ENCODE data around the gene MSI1. TPM values are rescaled to one million over a fixed set of nuclear protein-coding genes. Genes with fewer than 3 reads are reported as not detected.

MSI1 gene
- total RNA-seq, 1 experiment from 2014 or later = 3.6 TPM

DNA sequence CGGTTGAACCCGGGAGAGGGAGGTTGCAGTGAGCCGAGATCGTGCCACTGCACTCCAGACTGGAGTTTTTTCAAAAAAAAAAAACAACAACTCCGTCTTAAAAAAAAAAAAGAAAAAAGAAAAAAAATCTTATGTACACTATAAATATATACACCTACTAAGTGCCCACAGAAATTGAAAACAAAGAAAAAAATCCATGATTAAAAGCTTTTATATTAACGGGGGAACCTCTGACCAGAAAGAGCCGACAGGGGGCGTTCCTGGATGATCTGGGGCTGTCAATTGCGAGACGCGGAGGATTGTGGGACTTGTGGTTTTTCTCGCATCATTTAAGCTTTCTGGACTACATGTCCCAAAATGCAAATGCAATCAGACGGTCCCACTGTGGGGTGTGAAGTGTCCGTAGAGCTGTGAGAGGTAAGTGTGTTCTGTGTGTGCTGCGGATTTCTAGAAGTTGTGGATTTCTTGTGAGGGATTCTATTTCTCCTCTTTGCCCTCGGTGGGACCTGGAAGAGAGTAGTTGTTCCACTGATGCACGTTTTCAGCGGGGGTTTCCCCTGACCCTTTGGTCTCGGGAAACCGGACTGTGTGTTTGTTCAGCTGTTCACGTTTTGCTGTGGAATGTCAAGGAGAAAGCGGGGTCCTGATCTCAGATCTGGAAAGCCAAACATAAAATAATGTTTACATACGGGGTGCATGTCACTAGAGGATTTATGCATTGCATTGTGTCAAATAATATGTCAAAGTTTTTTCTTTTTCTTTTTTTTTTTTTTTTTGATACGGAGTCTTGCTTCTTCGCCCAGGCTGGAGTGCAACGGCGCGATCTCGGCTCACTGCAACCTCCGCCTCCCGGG, 66.8 kb downstream of the MSI1 start, which contains the start of gene SIRT4:
TSS of gene SIRT4 (plus strand) at position 360 of the 854 bp plus-strand sequence. CDS start 1,241 bp downstream, outside the sequence.
- peak within 1 kb of the TSS; percentile 71 for H3K4me3 ChIP-seq (ENCODE audit: low read depth, low read length, poor library complexity, severe bottlenecking)

GRCh38 chr12:120292661-120293531, 76.1 kb downstream of the MSI1 start, which contains the start of gene RNU4-1:
Gene RNU4-1 (minus strand): TSS chr12:120293237.
- CTCF ChIA-PET = interaction anchor here (0.6 to 3.5 kb wide), 5 partner anchors 9 to 65 kb away, joined by 4 to 23 read pairs (median 7); partner anchors contain the start of gene SIRT4
- BruUV-seq (replicated peaks) = TSS peak; percentile 56
- intact Hi-C loops (cut with micrococcal nuclease; ENCODE audit: unreplicated experiment) = no loop called here

More for the DNA sequence above, 66.8 kb downstream of the MSI1 start, which contains the start of gene SIRT4:
- DNase-seq (ENCODE audit: low spot score) = peak; percentile 96
- ChIA-PET CTCF (interaction anchor here (0.5 to 1.6 kb wide), 16 partner anchors 9 to 1662 kb away, joined by 3 to 19 read pairs (median 7); partner anchors contain the start of genes RNU4-1 and RNU4-2), POLR2A (ENCODE audit: low non-redundant PET) (interaction anchor here (0.7 to 1.1 kb wide), 5 partner anchors 9 to 1927 kb away, joined by 4 to 10 read pairs (median 10); partner anchors contain the start of genes RNU4-1 and RPLP0)
- no peaks in the 10 kb centered on the region for H3K27me3 ChIP-seq (replicated peaks; ENCODE audit: insufficient read depth, low read depth, low read length, poor library complexity)
- no peaks in the 10 kb centered on the region for H3K9me3 ChIP-seq (ENCODE audit: low read depth, low read length, poor library complexity, severe bottlenecking)
- TF ChIP-seq, protein P1, sequence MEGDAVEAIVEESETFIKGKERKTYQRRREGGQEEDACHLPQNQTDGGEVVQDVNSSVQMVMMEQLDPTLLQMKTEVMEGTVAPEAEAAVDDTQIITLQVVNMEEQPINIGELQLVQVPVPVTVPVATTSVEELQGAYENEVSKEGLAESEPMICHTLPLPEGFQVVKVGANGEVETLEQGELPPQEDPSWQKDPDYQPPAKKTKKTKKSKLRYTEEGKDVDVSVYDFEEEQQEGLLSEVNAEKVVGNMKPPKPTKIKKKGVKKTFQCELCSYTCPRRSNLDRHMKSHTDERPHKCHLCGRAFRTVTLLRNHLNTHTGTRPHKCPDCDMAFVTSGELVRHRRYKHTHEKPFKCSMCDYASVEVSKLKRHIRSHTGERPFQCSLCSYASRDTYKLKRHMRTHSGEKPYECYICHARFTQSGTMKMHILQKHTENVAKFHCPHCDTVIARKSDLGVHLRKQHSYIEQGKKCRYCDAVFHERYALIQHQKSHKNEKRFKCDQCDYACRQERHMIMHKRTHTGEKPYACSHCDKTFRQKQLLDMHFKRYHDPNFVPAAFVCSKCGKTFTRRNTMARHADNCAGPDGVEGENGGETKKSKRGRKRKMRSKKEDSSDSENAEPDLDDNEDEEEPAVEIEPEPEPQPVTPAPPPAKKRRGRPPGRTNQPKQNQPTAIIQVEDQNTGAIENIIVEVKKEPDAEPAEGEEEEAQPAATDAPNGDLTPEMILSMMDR (conservative IDR thresholded peaks at IDR 0.05; ENCODE audit: low read depth, low read length) = peak; percentile 95
- TF ChIP-seq EZH2 (IDR thresholded peaks at IDR 0.05; ENCODE audit: borderline replicate concordance, low read depth, low read length, poor library complexity, severe bottlenecking) = no peak
- peak within 1 kb of the TSS; percentile 83 for H3K27ac ChIP-seq (ENCODE audit: low read depth, low read length, poor library complexity, severe bottlenecking)
- no peaks in the 10 kb centered on the region for H3K36me3 ChIP-seq (ENCODE audit: insufficient read depth, low read length, poor library complexity, severe bottlenecking)
- peaks cover 3% of the 10 kb centered on the region for H3K4me1 ChIP-seq (ENCODE audit: insufficient read depth, low read length, poor library complexity, severe bottlenecking)
- BruUV-seq (replicated peaks) = TSS peak; percentile 93
- intact Hi-C loops (cut with micrococcal nuclease; ENCODE audit: unreplicated experiment) = no loop called here

More at GRCh38 chr12:120292661-120293531, 76.1 kb downstream of the MSI1 start, which contains the start of gene RNU4-1:
- H3K4me3 ChIP-seq (ENCODE audit: low read depth, low read length, poor library complexity, severe bottlenecking) = peak within 1 kb of the TSS; percentile 54
- TF ChIP-seq, protein P1 (conservative IDR thresholded peaks at IDR 0.05; ENCODE audit: low read depth, low read length) = no peak
- TF ChIP-seq EZH2 (IDR thresholded peaks at IDR 0.05; ENCODE audit: borderline replicate concordance, low read depth, low read length, poor library complexity, severe bottlenecking) = no peak
- no peaks in the 10 kb centered on the region for H3K36me3 ChIP-seq (ENCODE audit: insufficient read depth, low read length, poor library complexity, severe bottlenecking)
- peak; percentile 98 for DNase-seq (ENCODE audit: low spot score)
- H3K27ac ChIP-seq (ENCODE audit: low read depth, low read length, poor library complexity, severe bottlenecking) = peak within 1 kb of the TSS; percentile 100
- POLR2A ChIA-PET (ENCODE audit: low non-redundant PET) = interaction anchor here (0.7 to 2.8 kb wide), 6 partner anchors 9 to 413 kb away, joined by 3 to 21 read pairs (median 8); partner anchors contain the start of genes RPLP0 and SIRT4
- peaks cover 11% of the 10 kb centered on the region for H3K4me1 ChIP-seq (ENCODE audit: insufficient read depth, low read length, poor library complexity, severe bottlenecking)
- H3K27me3 ChIP-seq (replicated peaks; ENCODE audit: insufficient read depth, low read depth, low read length, poor library complexity) = no peaks in the 10 kb centered on the region
- H3K9me3 ChIP-seq (ENCODE audit: low read depth, low read length, poor library complexity, severe bottlenecking) = no peaks in the 10 kb centered on the region
